CD14-positive monocyte (primary cell): Measurements from ENCODE around the gene ARID3B. TPM values are rescaled to one million over a fixed set of nuclear protein-coding genes. Genes with fewer than 3 reads are reported as not detected.
A peak's percentile ranks its signal among the peaks of the same experiment; 100 is the strongest.

Source experiments
- DNase-seq, 3 donors: peaks; one replicate each; pipeline ENCODE4 v3.0.0-alpha.2; 2011 to 2022
- H2AFZ ChIP-seq: 2 replicates; pipeline ENCODE4 v1.6.0; 2012; ENCODE audit warnings: mild to moderate bottlenecking, low read depth, low read length, inconsistent platforms; ENCODE audit not compliant: insufficient read depth, poor library complexity, severe bottlenecking
- H3K27ac ChIP-seq, 2 donors: 1 replicate in 1 of 2; 2 replicates in 1 of 2; pipeline ENCODE4 v1.5.1; 2012 to 2013; ENCODE audit warnings: low read length in 2 of 2, control low read depth in 1 of 2, inconsistent platforms in 1 of 2, low read depth in 1 of 2, mild to moderate bottlenecking in 1 of 2
- H3K27me3 ChIP-seq, 2 donors: one replicate each; pipeline versions ENCODE4 v1.6.0 to v1.6.1; 2011 to 2013; ENCODE audit warnings: low read length in 2 of 2; ENCODE audit not compliant: control insufficient read depth in 2 of 2, insufficient read depth in 2 of 2
- H3K36me3 ChIP-seq, 2 donors: replicated peaks in 1 of 2; 1 replicate in 1 of 2; 2 replicates in 1 of 2; pipeline versions ENCODE4 v1.5.1 to v1.6.1; 2012 to 2013; ENCODE audit warnings: low read length in 2 of 2, control low read depth in 1 of 2, inconsistent platforms in 1 of 2, mild to moderate bottlenecking in 1 of 2; ENCODE audit not compliant: insufficient read depth in 2 of 2, control insufficient read depth in 1 of 2
- H3K4me1 ChIP-seq, 2 donors: 1 replicate in 1 of 2; 2 replicates in 1 of 2; pipeline versions ENCODE4 v1.5.1 to v1.6.1; 2012 to 2013; ENCODE audit warnings: low read length in 2 of 2, control low read depth in 1 of 2, inconsistent platforms in 1 of 2, mild to moderate bottlenecking in 1 of 2, moderate library complexity in 1 of 2; ENCODE audit not compliant: insufficient read depth in 2 of 2, control insufficient read depth in 1 of 2
- H3K4me2 ChIP-seq: replicated peaks from 2 replicates; pipeline ENCODE3; 2012; ENCODE audit warnings: low read length, moderate library complexity, mild to moderate bottlenecking; ENCODE audit not compliant: poor library complexity, severe bottlenecking; ENCODE audit errors: extremely low read depth
- H3K4me3 ChIP-seq, 3 experiments: fragments of 200-600 bp in 1 of 3; sonication (generic) in 1 of 3; replicated peaks in 1 of 3; 1 replicate in 2 of 3; 2 replicates in 1 of 3; pipeline ENCODE4 v1.5.1; 2011 to 2013; ENCODE audit warnings: low read length in 3 of 3, mild to moderate bottlenecking in 3 of 3, control low read depth in 2 of 3, low read depth in 2 of 3, inconsistent platforms in 1 of 3, moderate library complexity in 1 of 3
- H3K79me2 ChIP-seq: 2 replicates; pipeline ENCODE4 v1.6.0; 2012; ENCODE audit warnings: mild to moderate bottlenecking, control low read depth, inconsistent platforms, low read length, moderate library complexity; ENCODE audit not compliant: insufficient read depth
- H3K9ac ChIP-seq: 2 replicates; pipeline ENCODE4 v1.6.0; 2017; ENCODE audit warnings: low read length, mild to moderate bottlenecking; ENCODE audit not compliant: insufficient read depth, poor library complexity, severe bottlenecking
- H3K9me3 ChIP-seq, 2 donors: replicated peaks in 1 of 2; 1 replicate in 1 of 2; 2 replicates in 1 of 2; pipeline versions ENCODE4 v1.5.1 to v1.6.1; 2012 to 2013; ENCODE audit warnings: low read length in 2 of 2, control low read depth in 1 of 2; ENCODE audit not compliant: control insufficient read depth in 1 of 2, insufficient read depth in 1 of 2
- H4K20me1 ChIP-seq: 2 replicates; pipeline ENCODE4 v1.6.0; 2012; ENCODE audit warnings: mild to moderate bottlenecking, low read length, control low read depth, moderate library complexity; ENCODE audit not compliant: insufficient read depth
- H3K27ac Mint-ChIP-seq, 7 donors: one replicate each; pipeline ENCODE4 v1.8.0; 2020; ENCODE audit warnings: mild to moderate bottlenecking in 7 of 7, mixed read lengths in 7 of 7, moderate library complexity in 6 of 7, inconsistent platforms in 2 of 7
- H3K27me3 Mint-ChIP-seq, 3 donors: one replicate each; pipeline ENCODE4 v1.8.0; 2021 to 2022; ENCODE audit warnings: low read depth in 3 of 3, mild to moderate bottlenecking in 3 of 3, mixed read lengths in 3 of 3, moderate library complexity in 3 of 3, inconsistent platforms in 1 of 3
- H3K36me3 Mint-ChIP-seq, 2 donors: one replicate each; pipeline ENCODE4 v1.8.0; 2020; ENCODE audit warnings: mixed read lengths in 2 of 2, inconsistent platforms in 1 of 2, mild to moderate bottlenecking in 1 of 2
- H3K4me1 Mint-ChIP-seq: one replicate; pipeline ENCODE4 v1.8.0; 2020; ENCODE audit warnings: mild to moderate bottlenecking, mixed read lengths
- H3K4me3 Mint-ChIP-seq, 2 donors: one replicate each; pipeline ENCODE4 v1.8.0; 2020; ENCODE audit warnings: mild to moderate bottlenecking in 2 of 2, mixed read lengths in 2 of 2, moderate library complexity in 1 of 2
- H3K9me3 Mint-ChIP-seq, 7 donors: one replicate each; pipeline ENCODE4 v1.8.0; 2020 to 2022; ENCODE audit warnings: mixed read lengths in 7 of 7, mild to moderate bottlenecking in 6 of 7, moderate library complexity in 6 of 7, inconsistent platforms in 2 of 7
- WGBS: methylation state at CpG from one replicate; pipeline ENCODE4 v1.1.5; 2013; ENCODE audit warnings: missing lambda C conversion rate; ENCODE audit not compliant: insufficient coverage; 5-methylcytosine and 5-hydroxymethylcytosine counted together
- intact Hi-C, 2 donors: fragments of 100-400 bp; cut with micrococcal nuclease; formaldehyde crosslinking; loops; one replicate each; pipeline versions ENCODE4 v1.15.0 to v1.15.1; 2023
- polyA plus RNA-seq, 3 donors: library from polyadenylated mRNA; depleted of rRNA in 1 of 3; unstranded in 2 of 3; stranded (reverse) in 1 of 3; fragments of 300-500 nt in 2 of 3; fragments of >200 nt in 1 of 3; fragmentation: Illumina TruSeq in 2 of 3; gene quantifications; 1 replicate in 2 of 3; 2 replicates in 1 of 3; pipeline ENCODE4 v1.2.3, GENCODE V29; 2012 to 2021
- TF ChIP-seq, protein P1 (sequence below): fragments of 200-600 bp; IDR thresholded peaks from one replicate; pipeline ENCODE4 v1.8.0; 2022; ENCODE audit warnings: antibody characterized with exemption, mild to moderate bottlenecking

The ARID3B gene
- polyA plus RNA-seq, 3 donors = 2.3 to 17.4 (median 4.4) TPM

DNA sequence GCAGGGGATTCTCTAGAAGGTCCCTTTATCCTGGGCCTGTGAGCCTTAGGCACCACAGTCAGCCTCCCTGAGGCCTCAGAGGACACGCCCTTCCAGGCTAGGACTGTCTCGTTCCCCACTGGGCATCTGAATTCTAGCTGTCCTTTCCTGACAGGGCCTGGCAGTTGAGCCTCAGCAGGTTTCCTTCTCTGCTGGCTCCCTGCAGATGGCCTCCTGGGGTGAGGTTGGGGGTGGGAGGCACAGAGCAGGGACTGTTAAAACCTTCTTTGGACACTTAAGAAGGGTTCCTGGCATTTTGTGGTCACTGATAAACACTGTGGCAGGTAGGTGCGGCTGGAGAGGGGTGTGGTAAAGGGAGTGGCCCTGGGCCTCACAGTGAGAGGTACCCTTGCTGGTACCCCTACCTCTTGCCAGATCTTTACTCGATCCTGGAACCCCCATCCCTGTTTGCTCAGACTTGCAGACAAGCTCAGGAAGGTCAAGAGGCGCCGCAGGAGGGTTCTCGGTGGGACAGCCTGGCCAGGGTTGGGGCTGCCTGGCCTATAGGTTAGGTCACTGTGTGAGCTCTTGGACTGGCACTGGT lies 83.1 kb downstream of the ARID3B start:
- WGBS = 83% methylated on average over 2 of the region's 7 CpGs
- Histone ChIP-seq H4K20me1 (peaks cover 100% of the 10 kb centered on the region), H3K4me1 (no peaks in the 10 kb centered on the region), H3K4me2 (no peak overlapping the region), H2AFZ (no peak overlapping the region), H3K79me2 (peaks cover 47% of the 10 kb centered on the region), H3K4me3 (no peak overlapping the region), H3K27ac (no peak overlapping the region), H3K36me3 (peaks cover 100% of the 10 kb centered on the region in 2 donors), H3K27me3 (no peaks in the 10 kb centered on the region), H3K9ac (no peak overlapping the region), H3K9me3 (no peaks in the 10 kb centered on the region)
- Mint-ChIP-seq H3K27ac (peak overlapping the region in 1 of 7 donors; percentile 82), H3K4me3 (no peak overlapping the region), H3K4me1 (peaks cover 9% of the 10 kb centered on the region), H3K27me3 (peaks cover 0 to 4% (median 0%) of the 10 kb centered on the region in 3 donors), H3K36me3 (peaks cover 95 to 100% of the 10 kb centered on the region in 2 donors), H3K9me3 (peaks cover 0 to 1% (median 0%) of the 10 kb centered on the region in 7 donors)
- intact Hi-C loops = no loop called here
- TF ChIP-seq, protein P1, sequence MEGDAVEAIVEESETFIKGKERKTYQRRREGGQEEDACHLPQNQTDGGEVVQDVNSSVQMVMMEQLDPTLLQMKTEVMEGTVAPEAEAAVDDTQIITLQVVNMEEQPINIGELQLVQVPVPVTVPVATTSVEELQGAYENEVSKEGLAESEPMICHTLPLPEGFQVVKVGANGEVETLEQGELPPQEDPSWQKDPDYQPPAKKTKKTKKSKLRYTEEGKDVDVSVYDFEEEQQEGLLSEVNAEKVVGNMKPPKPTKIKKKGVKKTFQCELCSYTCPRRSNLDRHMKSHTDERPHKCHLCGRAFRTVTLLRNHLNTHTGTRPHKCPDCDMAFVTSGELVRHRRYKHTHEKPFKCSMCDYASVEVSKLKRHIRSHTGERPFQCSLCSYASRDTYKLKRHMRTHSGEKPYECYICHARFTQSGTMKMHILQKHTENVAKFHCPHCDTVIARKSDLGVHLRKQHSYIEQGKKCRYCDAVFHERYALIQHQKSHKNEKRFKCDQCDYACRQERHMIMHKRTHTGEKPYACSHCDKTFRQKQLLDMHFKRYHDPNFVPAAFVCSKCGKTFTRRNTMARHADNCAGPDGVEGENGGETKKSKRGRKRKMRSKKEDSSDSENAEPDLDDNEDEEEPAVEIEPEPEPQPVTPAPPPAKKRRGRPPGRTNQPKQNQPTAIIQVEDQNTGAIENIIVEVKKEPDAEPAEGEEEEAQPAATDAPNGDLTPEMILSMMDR = no peak
- no peak for DNase-seq

DNA sequence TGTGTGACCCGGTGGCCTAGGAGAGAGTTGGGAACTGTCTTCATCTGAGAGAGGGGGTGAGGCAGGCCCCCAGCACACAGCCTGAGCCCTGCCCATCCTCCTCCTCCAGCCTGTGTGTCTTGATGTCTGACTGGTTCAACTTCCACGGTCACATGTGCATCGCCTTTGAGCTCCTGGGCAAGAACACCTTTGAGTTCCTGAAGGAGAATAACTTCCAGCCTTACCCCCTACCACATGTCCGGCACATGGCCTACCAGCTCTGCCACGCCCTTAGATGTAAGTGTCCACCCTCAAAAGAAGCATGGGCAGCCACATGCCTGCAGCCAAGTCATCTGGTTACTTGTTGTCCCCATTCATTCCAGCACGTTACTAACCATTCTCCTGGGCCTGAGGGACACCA lies 84.7 kb downstream of the ARID3B start:
- H3K4me3 Mint-ChIP-seq = no peak overlapping the region
- peaks cover 92 to 99% of the 10 kb centered on the region in 2 donors for H3K36me3 Mint-ChIP-seq
- intact Hi-C loops = no loop called here

More for the DNA sequence above, 84.7 kb downstream of the ARID3B start:
- H3K9ac ChIP-seq = no peak overlapping the region
- Mint-ChIP-seq H3K27ac (peak overlapping the region in 2 of 7 donors; percentile 4 to 7), H3K9me3 (no peaks in the 10 kb centered on the region), H3K4me1 (peaks cover 6% of the 10 kb centered on the region), H3K27me3 (peaks cover 0 to 4% (median 0%) of the 10 kb centered on the region in 3 donors)
- no peak overlapping the region for H2AFZ ChIP-seq
- H4K20me1 ChIP-seq = peaks cover 100% of the 10 kb centered on the region
- H3K4me3 ChIP-seq = no peak overlapping the region
- H3K27me3 ChIP-seq = no peaks in the 10 kb centered on the region
- H3K4me1 ChIP-seq = no peaks in the 10 kb centered on the region
- 98% methylated on average over 4 of the region's 6 CpGs for WGBS
- H3K9me3 ChIP-seq = no peaks in the 10 kb centered on the region
- H3K4me2 ChIP-seq = no peak overlapping the region
- H3K36me3 ChIP-seq = peaks cover 99 to 100% of the 10 kb centered on the region in 2 donors
- H3K79me2 ChIP-seq = peaks cover 31% of the 10 kb centered on the region
- no peak overlapping the region for H3K27ac ChIP-seq
- TF ChIP-seq, protein P1 = no peak
- no peak for DNase-seq
